A549 (cell line): ENCODE measurements around the gene MOV10L1.

Source experiments
- CHD2 ChIP-seq: fragments of 150-350 bp; IDR thresholded peaks from 2 replicates; pipeline ENCODE4 v1.6.1; 2014; ENCODE audit warnings: low read length; ENCODE audit not compliant: partially characterized antibody
- JUNB ChIP-seq: fragments of >200 bp; sonication (Bioruptor Twin); formaldehyde crosslinking; IDR thresholded peaks from 2 replicates; pipeline ENCODE4 v1.6.1; 2016
- KDM5A ChIP-seq: fragments of 200-600 bp; sonication (generic); IDR thresholded peaks from 2 replicates; pipeline ENCODE4 v1.6.1; 2016; ENCODE audit warnings: antibody characterized with exemption, mild to moderate bottlenecking
- MAFK ChIP-seq: fragments of 450-650 bp; IDR thresholded peaks from 2 replicates; pipeline ENCODE4 v1.6.1; 2014; ENCODE audit not compliant: partially characterized antibody
- MAX ChIP-seq: IDR thresholded peaks from 2 replicates; pipeline ENCODE4 v1.6.1; 2012
- POLR2A ChIP-seq: IDR thresholded peaks from 2 replicates; pipeline ENCODE4 v1.6.1; 2012; ENCODE audit warnings: mild to moderate bottlenecking, low read length
- TF ChIP-seq, protein P1 (sequence below): fragments of >200 bp; sonication (Bioruptor Twin); formaldehyde crosslinking; IDR thresholded peaks from 3 replicates; pipeline ENCODE4 v1.5.1; 2016

- no peak for TF ChIP-seq JUNB
- TF ChIP-seq, protein P1, sequence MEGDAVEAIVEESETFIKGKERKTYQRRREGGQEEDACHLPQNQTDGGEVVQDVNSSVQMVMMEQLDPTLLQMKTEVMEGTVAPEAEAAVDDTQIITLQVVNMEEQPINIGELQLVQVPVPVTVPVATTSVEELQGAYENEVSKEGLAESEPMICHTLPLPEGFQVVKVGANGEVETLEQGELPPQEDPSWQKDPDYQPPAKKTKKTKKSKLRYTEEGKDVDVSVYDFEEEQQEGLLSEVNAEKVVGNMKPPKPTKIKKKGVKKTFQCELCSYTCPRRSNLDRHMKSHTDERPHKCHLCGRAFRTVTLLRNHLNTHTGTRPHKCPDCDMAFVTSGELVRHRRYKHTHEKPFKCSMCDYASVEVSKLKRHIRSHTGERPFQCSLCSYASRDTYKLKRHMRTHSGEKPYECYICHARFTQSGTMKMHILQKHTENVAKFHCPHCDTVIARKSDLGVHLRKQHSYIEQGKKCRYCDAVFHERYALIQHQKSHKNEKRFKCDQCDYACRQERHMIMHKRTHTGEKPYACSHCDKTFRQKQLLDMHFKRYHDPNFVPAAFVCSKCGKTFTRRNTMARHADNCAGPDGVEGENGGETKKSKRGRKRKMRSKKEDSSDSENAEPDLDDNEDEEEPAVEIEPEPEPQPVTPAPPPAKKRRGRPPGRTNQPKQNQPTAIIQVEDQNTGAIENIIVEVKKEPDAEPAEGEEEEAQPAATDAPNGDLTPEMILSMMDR, result no peak
- no peak for TF ChIP-seq CHD2
- no peak for TF ChIP-seq KDM5A
- TF ChIP-seq MAFK, result no peak
- no peak for TF ChIP-seq POLR2A
- TF ChIP-seq MAX, result no peak
Measured at GRCh38 chr22:50160947-50161346, 71.1 kb downstream of the MOV10L1 start.
